NCI-H446 (cell line): ENCODE measurements around the gene CXCL17.

Experiments used
- DNase-seq, 2 experiments: peaks; one replicate each; lab custom pipeline; 2025; lab: John Stamatoyannopoulos, UW

CXCL17 gene

GRCh38 chr19:42423462-42424344, 19.0 kb downstream of the CXCL17 start:
- no peak for DNase-seq

GRCh38 chr19:42422901-42423461, 19.8 kb downstream of the CXCL17 start:
- no peak for DNase-seq

- no peak for DNase-seq
Observed at GRCh38 chr19:42422092-42422900, 20.4 kb downstream of the CXCL17 start.

- no peak for DNase-seq
Observed at GRCh38 chr19:42421591-42422031, 21.1 kb downstream of the CXCL17 start.

GRCh38 chr19:42421101-42421500, 21.6 kb downstream of the CXCL17 start:
- no peak for DNase-seq

GRCh38 chr19:42420055-42420544, 22.6 kb downstream of the CXCL17 start:
- no peak for DNase-seq

- no peak for DNase-seq
Observed at GRCh38 chr19:42419309-42419708, 23.4 kb downstream of the CXCL17 start.

GRCh38 chr19:42412661-42413076, 30.1 kb downstream of the CXCL17 start:
- DNase-seq: no peak

GRCh38 chr19:42412227-42412626, 30.5 kb downstream of the CXCL17 start:
- no peak for DNase-seq

DNA sequence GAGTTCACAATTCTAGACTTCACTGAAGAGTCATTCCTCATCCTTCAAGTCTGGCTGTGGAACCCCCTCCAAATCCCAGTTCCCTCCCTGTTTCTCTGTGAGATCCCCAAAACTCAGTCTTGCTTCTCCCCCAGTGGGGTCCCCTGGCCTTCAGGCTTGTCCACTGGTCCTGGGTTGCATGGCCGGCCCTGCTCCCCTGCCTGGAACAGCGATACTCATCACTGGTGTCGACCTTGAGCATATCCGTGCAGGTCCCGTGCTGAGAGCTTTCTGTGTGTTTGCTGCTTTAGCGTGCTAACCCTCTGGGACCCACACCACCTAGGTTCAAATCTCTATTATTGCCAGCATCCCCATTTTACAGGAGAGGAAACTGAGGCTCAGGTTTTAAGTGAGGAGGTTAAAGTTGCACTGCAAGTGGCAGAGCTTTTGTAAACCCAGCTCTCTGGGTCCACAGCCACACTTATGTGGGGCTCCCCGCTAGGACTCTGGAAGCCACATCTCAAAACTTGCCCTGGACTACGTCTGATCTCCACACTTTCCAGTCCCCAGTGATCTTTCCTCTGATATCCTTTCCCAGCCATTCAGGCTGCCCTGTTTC, 31.1 kb downstream of the CXCL17 start:
- DNase-seq: no peak

DNA sequence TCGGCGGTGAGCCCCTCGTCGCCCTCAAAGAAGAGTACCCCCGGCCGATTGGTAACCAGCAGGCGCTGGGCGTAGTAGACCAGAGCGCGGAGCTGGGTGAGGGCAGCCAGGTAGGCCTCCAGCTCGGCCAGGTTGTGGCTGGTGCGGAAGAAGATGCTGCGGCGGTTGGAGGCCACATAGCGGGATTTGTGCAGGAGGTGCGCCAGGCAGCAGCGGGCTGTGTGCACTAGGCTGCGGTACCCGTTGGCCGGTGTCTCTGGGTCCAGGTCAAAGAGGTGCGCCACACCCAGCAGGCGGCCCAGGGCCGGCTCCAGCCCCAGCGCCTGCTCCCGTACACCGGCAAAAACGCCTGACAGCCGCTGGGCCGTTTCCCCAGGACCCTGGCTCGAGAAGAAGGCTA, 32.4 kb downstream of the CXCL17 start:
- DNase-seq: no peak

- no peak for DNase-seq
Observed at GRCh38 chr19:42409477-42409876, 33.3 kb downstream of the CXCL17 start.

GRCh38 chr19:42407816-42408175, 35.0 kb downstream of the CXCL17 start:
- DNase-seq: no peak

DNA sequence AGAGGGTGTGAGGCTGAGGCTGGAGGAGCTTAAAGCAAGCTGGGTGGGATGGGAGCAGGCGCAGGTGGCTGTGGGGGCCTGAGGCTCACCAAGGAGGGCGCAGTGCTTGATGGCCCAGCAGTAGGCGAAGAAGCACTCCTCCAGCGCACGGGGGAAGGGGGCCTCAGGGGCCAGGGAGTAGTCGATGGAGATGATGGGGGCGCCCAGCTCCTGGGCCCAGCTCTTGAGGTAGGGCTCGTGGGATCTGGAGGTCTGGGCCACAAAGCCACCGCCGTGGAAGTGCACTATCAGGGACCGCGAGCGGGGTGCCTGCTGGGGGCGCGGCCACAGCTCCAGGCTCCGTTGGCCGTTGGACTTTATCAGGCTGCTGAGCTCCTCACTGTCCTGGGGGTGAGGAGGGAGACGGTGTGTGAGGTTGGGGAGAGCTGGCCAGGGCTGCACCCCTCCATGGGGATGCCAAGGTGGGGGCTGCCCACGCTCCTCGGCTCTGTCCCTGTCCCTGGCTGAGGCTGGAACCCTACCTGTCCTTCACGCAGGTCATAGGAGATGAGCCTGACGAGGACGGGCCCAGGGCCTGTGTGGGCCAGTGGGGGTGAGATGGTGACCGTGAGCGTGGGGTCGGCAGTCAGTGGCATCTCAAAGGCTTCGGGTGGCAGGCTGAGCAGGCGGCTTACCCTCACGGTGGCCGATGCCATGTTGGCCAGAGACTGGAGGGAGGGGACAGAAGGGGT, 35.5 kb downstream of the CXCL17 start:
- DNase-seq: no peak

DNA sequence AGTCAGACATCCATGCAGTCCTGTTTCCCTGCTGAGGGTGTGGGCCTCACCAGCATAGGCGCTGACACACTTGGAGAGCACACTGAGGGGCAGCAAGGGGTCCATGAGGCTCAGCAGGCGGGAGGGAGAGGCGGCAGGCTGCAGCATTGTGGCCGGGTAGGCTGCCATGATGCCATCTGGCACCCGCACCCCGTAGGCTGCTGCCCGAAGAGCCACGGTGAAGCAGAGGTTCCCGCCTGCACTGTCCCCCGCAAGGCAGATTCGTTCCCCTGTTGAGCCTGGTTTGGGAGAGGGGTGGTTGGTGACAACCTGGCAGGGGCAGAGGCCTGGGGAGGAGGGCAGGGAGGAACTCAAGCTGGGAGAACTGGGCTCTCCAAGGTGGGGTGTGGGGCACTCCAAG, 36.6 kb downstream of the CXCL17 start:
- no peak for DNase-seq

- no peak for DNase-seq
Observed at GRCh38 chr19:42403586-42403985, 39.2 kb downstream of the CXCL17 start.

- DNase-seq: no peak
Observed at GRCh38 chr19:42402376-42403116, 40.2 kb downstream of the CXCL17 start.

DNA sequence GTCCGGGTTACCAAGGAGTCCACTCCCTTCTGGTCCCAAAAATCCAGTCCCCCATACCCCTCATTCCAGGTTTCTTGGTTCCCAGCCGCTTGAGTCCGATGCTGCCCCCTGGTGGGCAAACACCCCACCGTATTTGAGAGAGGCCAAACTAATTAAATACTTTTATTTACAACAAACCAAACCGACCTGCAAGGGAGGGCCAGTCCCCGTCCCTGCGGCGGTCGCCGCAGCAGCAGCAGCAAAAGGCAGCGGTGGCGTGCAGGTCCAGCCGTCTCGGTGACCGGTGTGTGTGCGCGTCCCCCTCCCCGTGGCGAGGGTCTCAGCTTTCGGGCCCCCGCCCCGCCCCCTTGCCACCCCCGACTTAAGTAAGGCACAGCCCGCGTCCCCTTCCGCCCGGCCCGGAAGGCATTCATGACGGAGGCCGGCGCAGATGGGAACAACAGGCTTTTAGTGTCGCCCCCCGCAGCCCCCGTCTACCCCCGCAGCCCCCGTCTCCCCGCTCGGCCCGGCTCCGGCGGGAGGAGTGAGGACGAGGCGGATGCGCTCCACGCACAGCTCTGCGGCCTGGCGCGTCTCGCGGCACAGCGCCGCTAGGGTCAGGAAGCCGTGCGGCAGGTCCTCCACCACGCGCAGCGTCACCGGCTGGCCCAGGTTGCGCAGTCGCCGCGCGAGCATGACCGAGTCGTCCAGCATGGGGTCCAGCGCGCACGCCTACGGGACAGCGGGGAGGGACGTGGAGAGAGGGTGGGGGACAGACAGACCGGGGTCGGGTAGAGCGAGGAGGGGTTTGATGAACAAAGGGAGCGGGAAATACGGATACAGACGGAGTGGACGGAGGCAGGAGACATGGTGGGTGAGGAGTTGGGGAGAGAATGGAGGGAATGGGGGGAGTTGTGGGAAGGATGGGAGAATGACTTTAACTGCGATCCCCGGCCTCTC, 41.1 kb downstream of the CXCL17 start:
- peak; percentile 49 to 68 for DNase-seq

- DNase-seq: no peak
Observed at GRCh38 chr19:42400404-42400803, 42.3 kb downstream of the CXCL17 start.
